Adrenal gland (tissue), 5 donors: ENCODE data around the gene SH3GLB2.

Experiments
- POLR2A ChIP-seq, 2 donors: fragments of 450-650 bp; IDR thresholded peaks; one replicate each; pipeline ENCODE4 v1.6.1; 2017; ENCODE audit warnings: antibody characterized with exemption in 2 of 2, mild to moderate bottlenecking in 2 of 2, moderate library complexity in 1 of 2
- TF ChIP-seq, protein P1 (sequence below), 6 experiments: fragments of 450-650 bp in 4 of 6; fragments of 200-600 bp in 2 of 6; sonication (generic) in 1 of 6; IDR thresholded peaks; 1 replicate in 5 of 6; 2 replicates in 1 of 6; pipeline versions ENCODE4 v1.5.1 to v1.8.0; 2016 to 2021; ENCODE audit warnings: antibody characterized with exemption in 6 of 6, mild to moderate bottlenecking in 2 of 6, moderate library complexity in 1 of 6
- donor health status: DM: no; HTN: no; CAD: no.

DNA sequence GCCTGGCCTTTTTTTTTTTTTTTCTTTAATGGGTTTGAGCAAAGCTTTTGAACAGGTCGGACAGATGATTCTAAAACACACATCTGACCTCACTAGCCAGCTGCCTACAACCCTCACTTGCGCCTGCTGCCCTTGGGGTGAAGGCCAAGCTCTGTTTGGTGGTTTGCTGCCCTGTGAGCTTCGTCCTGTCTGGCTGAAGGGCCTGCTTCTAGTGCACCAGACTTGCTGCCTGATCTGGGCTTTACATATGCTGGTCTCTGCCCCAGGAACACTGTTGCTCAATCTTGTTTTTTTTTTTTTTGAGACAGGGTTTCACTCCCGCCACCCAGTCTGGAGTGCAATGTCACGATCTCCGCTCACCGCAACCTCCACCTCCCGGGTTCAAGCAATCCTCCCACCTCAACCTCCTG, 36.4 kb upstream of the SH3GLB2 start:
- no peak for TF ChIP-seq POLR2A (IDR thresholded peaks at IDR 0.05)
- TF ChIP-seq, protein P1, sequence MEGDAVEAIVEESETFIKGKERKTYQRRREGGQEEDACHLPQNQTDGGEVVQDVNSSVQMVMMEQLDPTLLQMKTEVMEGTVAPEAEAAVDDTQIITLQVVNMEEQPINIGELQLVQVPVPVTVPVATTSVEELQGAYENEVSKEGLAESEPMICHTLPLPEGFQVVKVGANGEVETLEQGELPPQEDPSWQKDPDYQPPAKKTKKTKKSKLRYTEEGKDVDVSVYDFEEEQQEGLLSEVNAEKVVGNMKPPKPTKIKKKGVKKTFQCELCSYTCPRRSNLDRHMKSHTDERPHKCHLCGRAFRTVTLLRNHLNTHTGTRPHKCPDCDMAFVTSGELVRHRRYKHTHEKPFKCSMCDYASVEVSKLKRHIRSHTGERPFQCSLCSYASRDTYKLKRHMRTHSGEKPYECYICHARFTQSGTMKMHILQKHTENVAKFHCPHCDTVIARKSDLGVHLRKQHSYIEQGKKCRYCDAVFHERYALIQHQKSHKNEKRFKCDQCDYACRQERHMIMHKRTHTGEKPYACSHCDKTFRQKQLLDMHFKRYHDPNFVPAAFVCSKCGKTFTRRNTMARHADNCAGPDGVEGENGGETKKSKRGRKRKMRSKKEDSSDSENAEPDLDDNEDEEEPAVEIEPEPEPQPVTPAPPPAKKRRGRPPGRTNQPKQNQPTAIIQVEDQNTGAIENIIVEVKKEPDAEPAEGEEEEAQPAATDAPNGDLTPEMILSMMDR (IDR thresholded peaks at IDR 0.05), result no peak
